8988T (cell line): Measurements from ENCODE around the gene DQX1.
A peak's percentile ranks its signal among the peaks of the same experiment; 100 is the strongest.

Experiments
- DNase-seq: peaks from one replicate; pipeline ENCODE4 v3.0.0; 2011

DQX1 gene

GRCh38 chr2:74510272-74510671 lies 15.8 kb downstream of the DQX1 start:
- no peak for DNase-seq

GRCh38 chr2:74507926-74508520 lies 18.0 kb downstream of the DQX1 start:
- no peak for DNase-seq

GRCh38 chr2:74507145-74507925 lies 18.7 kb downstream of the DQX1 start, which contains the start of gene PCGF1:
TSS of gene PCGF1 (minus strand) at chr2:74507695. CDS start at chr2:74507668, 27 bp downstream.
- peak; percentile 94 for DNase-seq

GRCh38 chr2:74505448-74506246 lies 20.4 kb downstream of the DQX1 start:
- no peak for DNase-seq

- no peak for DNase-seq
Observed at GRCh38 chr2:74504591-74504990, 21.4 kb downstream of the DQX1 start.

GRCh38 chr2:74503506-74504475 lies 22.2 kb downstream of the DQX1 start:
- no peak for DNase-seq

- peak; percentile 96 for DNase-seq
Observed at GRCh38 chr2:74502720-74503505, 23.1 kb downstream of the DQX1 start.

GRCh38 chr2:74502147-74502719 lies 23.8 kb downstream of the DQX1 start:
- DNase-seq, result no peak

GRCh38 chr2:74501335-74502071 lies 24.5 kb downstream of the DQX1 start:
- no peak for DNase-seq

- DNase-seq, result no peak
Observed at GRCh38 chr2:74500578-74500946, 25.5 kb downstream of the DQX1 start.

- no peak for DNase-seq
Observed at GRCh38 chr2:74499940-74500577, 26.0 kb downstream of the DQX1 start.

GRCh38 chr2:74499267-74499939 lies 26.6 kb downstream of the DQX1 start, which contains the start of gene LBX2:
TSS of gene LBX2 (minus strand) at chr2:74499603. CDS start at chr2:74499537, 66 bp downstream.
- DNase-seq, result no peak

GRCh38 chr2:74498500-74499266 lies 27.3 kb downstream of the DQX1 start:
- no peak for DNase-seq

- no peak for DNase-seq
Observed at GRCh38 chr2:74497777-74498499, 28.1 kb downstream of the DQX1 start.

- DNase-seq, result no peak
Observed at GRCh38 chr2:74496997-74497776, 28.8 kb downstream of the DQX1 start.

GRCh38 chr2:74495440-74495839 lies 30.6 kb downstream of the DQX1 start:
- no peak for DNase-seq

GRCh38 chr2:74493546-74493945 lies 32.5 kb downstream of the DQX1 start:
- DNase-seq, result no peak
